ENCODE data around the gene ATP23. TPM values are rescaled to one million over a fixed set of nuclear protein-coding genes. Genes with fewer than 3 reads are reported as not detected.

ATP23 gene
- total and polyA plus RNA-seq, 10 of the 15 experiments (the other 5 are each of a cell fraction or from before 2014, with no cell fraction given): 1.6 to 28.1 (median 15.1) TPM

GRCh38 chr12:57909611-57910010 lies 31.8 kb upstream of the ATP23 start:
- no peak overlapping the region for H3K27ac ChIP-seq (ENCODE audit: control insufficient read depth, insufficient read depth)
- intact Hi-C loops (cut with micrococcal nuclease; ENCODE audit: unreplicated experiment) (loop anchor here (10.0 kb wide), 1 partner anchor 325 kb away; no protein-coding TSS in a partner anchor), in situ Hi-C loops (cut with MboI) (loop anchor here (5.0 kb wide), 1 partner anchor 82 kb away; no protein-coding TSS in a partner anchor)
- no peak for DNase-seq (ENCODE audit: low read depth, low spot score)
- H3K4me3 ChIP-seq: no peak overlapping the region
- no peaks in the 10 kb centered on the region for H3K79me2 ChIP-seq (ENCODE audit: control insufficient read depth, insufficient read depth, low read length)
- FAIRE-seq: no peak
- BruUV-seq (replicated peaks): no TSS peak
- ATAC-seq: no peak
- RAD21 ChIA-PET (ENCODE audit: unreplicated experiment): no interaction called here
- no peaks in the 10 kb centered on the region for H3K9me3 ChIP-seq (replicated peaks; ENCODE audit: control insufficient read depth, insufficient read depth, low read length)
- CTCF ChIA-PET: interaction anchor here (2.1 to 10.7 kb wide), 2 partner anchors 74 to 106 kb away, joined by 5 to 226 read pairs; no protein-coding TSS in a partner anchor
- no peak overlapping the region for H2AFZ ChIP-seq (ENCODE audit: control insufficient read depth, low read depth, low read length)
- SMC1A ChIA-PET (ENCODE audit: uncharacterized antibody, unreplicated experiment): interaction anchor here (17.5 kb wide), 1 partner anchor 69 kb away, joined by 416 read pairs; the partner anchor contains the start of gene CTDSP2
- POLR2A ChIA-PET: no interaction called here
- no peaks in the 10 kb centered on the region for H4K20me1 ChIP-seq (ENCODE audit: control insufficient read depth, insufficient read depth)
- no peaks in the 10 kb centered on the region for H3K4me1 ChIP-seq (ENCODE audit: control insufficient read depth, insufficient read depth, low read length)
- H3K27me3 ChIP-seq (replicated peaks in 1 of 2; ENCODE audit: control insufficient read depth in 2 of 2, insufficient read depth in 2 of 2, low read length in 1 of 2): peaks cover 0 to 2% of the 10 kb centered on the region in 2 experiments; a peak in 2 of 4 replicates
- 32% methylated on average over 4 of the region's 4 CpGs for WGBS (ENCODE audit: insufficient coverage, insufficient replicate concordance, low lambda C conversion rate, missing lambda C conversion rate)
- no peak overlapping the region for H3K4me2 ChIP-seq (ENCODE audit: control insufficient read depth, insufficient read depth)
- H3K36me3 ChIP-seq (ENCODE audit: control insufficient read depth in 2 of 2, insufficient read depth in 2 of 2, low read length in 1 of 2): no peaks in the 10 kb centered on the region; a peak in 1 of 4 replicates
- H3K9ac ChIP-seq (ENCODE audit: control insufficient read depth, insufficient read depth, low read length): no peak overlapping the region
- TF ChIP-seq CEBPZ (IDR thresholded peaks at IDR 0.05; ENCODE audit: low read depth, low read length) (no peak), EP300 (IDR thresholded peaks at IDR 0.05; ENCODE audit: borderline replicate concordance in 1 of 2, control insufficient read depth in 1 of 2, low read depth in 2 of 2, low read length in 2 of 2) (no peak), NRF1 (conservative IDR thresholded peaks at IDR 0.05; ENCODE audit: low read depth, low read length) (no peak), SREBF1 (IDR thresholded peaks at IDR 0.05; ENCODE audit: low read length) (no peak), BCL11A (IDR thresholded peaks at IDR 0.05; ENCODE audit: low read depth, low read length) (no peak), ATF2 (IDR thresholded peaks at IDR 0.05; ENCODE audit: low read length) (no peak), NR2C1 (IDR thresholded peaks at IDR 0.05) (no peak), IKZF1 (conservative IDR thresholded peaks at IDR 0.05) (no peak), HCFC1 (IDR thresholded peaks at IDR 0.05; ENCODE audit: low read length) (no peak), SKIL (IDR thresholded peaks at IDR 0.05; ENCODE audit: low read depth, poor library complexity, severe bottlenecking) (no peak), MYC (IDR thresholded peaks at IDR 0.05; ENCODE audit: insufficient read depth, insufficient read length, insufficient replicate concordance, low read length, severe bottlenecking) (no peak), NKRF (conservative IDR thresholded peaks at IDR 0.05) (no peak), RAD51 (IDR thresholded peaks at IDR 0.05) (no peak), SIX5 (IDR thresholded peaks at IDR 0.05; ENCODE audit: low read depth, low read length, severe bottlenecking) (no peak)
